IMR-90 (cell line): ENCODE data around the gene SIM2. TPM values are rescaled to one million over a fixed set of nuclear protein-coding genes. Genes with fewer than 3 reads are reported as not detected.

Experiments used
- ATAC-seq: fragments of 200-7000 bp; cut with Tn5 transposase; 2 replicates; pipeline ENCODE4 v1.9.1; 2020; ENCODE audit warnings: low read depth, mild to moderate bottlenecking, moderate library complexity
- BruUV-seq: library from RNA; stranded (reverse); fragments of 400-500 nt; replicated peaks from 2 replicates; lab custom pipeline; 2021; lab: Mats Ljungman, UMichigan
- CTCF ChIA-PET: fragments of 300-600 bp; formaldehyde crosslinking; extraction: SDS; loops from one replicate; lab custom pipeline; 2021; ENCODE audit warnings: antibody characterized with exemption; lab: Yijun Ruan, JAX
- POLR2A ChIA-PET: fragments of 300-600 bp; sonication (Branson Sonifier 250); formaldehyde crosslinking; loops from one replicate; lab custom pipeline; 2022; ENCODE audit warnings: antibody characterized with exemption; ENCODE audit not compliant: unreplicated experiment; lab: Charles Lee
- DNase-seq: peaks from one replicate; pipeline ENCODE4 v3.0.0; 2013
- H2AFZ ChIP-seq: replicated peaks from 2 replicates; pipeline ENCODE3; 2013; ENCODE audit warnings: low read length, mild to moderate bottlenecking; ENCODE audit not compliant: poor library complexity
- H2AK5ac ChIP-seq: 2 replicates; pipeline ENCODE4 v1.6.1; 2013; ENCODE audit warnings: low read depth, low read length, inconsistent platforms
- H2AK9ac ChIP-seq: replicated peaks from 2 replicates; pipeline ENCODE3; 2013; ENCODE audit warnings: mild to moderate bottlenecking, low read depth, low read length, moderate library complexity; ENCODE audit not compliant: poor library complexity
- H2BK120ac ChIP-seq: 2 replicates; pipeline ENCODE4 v1.6.1; 2013; ENCODE audit warnings: low read depth, low read length, inconsistent platforms
- H2BK15ac ChIP-seq: 3 replicates; pipeline ENCODE4 v1.6.1; 2013; ENCODE audit warnings: low read depth, low read length, inconsistent platforms
- H2BK20ac ChIP-seq: 2 replicates; pipeline ENCODE4 v1.6.1; 2013; ENCODE audit warnings: low read depth, mild to moderate bottlenecking, inconsistent platforms, low read length, moderate library complexity
- H2BK5ac ChIP-seq: 2 replicates; pipeline ENCODE4 v1.6.1; 2013; ENCODE audit warnings: mild to moderate bottlenecking, low read depth, low read length, inconsistent platforms; ENCODE audit not compliant: poor library complexity, severe bottlenecking
- H3K14ac ChIP-seq: replicated peaks from 2 replicates; pipeline ENCODE4 v1.6.1; 2013; ENCODE audit warnings: low read depth, low read length, inconsistent platforms
- H3K18ac ChIP-seq: 2 replicates; pipeline ENCODE4 v1.6.1; 2013; ENCODE audit warnings: low read depth, low read length, control low read depth
- H3K23ac ChIP-seq: 2 replicates; pipeline ENCODE4 v1.6.1; 2013; ENCODE audit warnings: low read depth, low read length, inconsistent platforms
- H3K27ac ChIP-seq: 2 replicates; pipeline ENCODE4 v1.5.1; 2013; ENCODE audit warnings: mild to moderate bottlenecking, control low read depth, low read length; ENCODE audit not compliant: insufficient read depth
- H3K27me3 ChIP-seq: 2 replicates; pipeline ENCODE4 v1.6.1; 2013; ENCODE audit warnings: low read length; ENCODE audit not compliant: control insufficient read depth, insufficient read depth
- H3K36me3 ChIP-seq: 2 replicates; pipeline ENCODE4 v1.6.1; 2013; ENCODE audit warnings: low read length, mixed read lengths; ENCODE audit not compliant: control insufficient read depth, insufficient read depth
- H3K4ac ChIP-seq: 2 replicates; pipeline ENCODE4 v1.6.1; 2013; ENCODE audit warnings: low read depth, low read length, inconsistent platforms
- H3K4me1 ChIP-seq: 2 replicates; pipeline ENCODE4 v1.6.1; 2013; ENCODE audit warnings: low read length, mixed read lengths; ENCODE audit not compliant: control insufficient read depth, insufficient read depth
- H3K4me2 ChIP-seq: 2 replicates; pipeline ENCODE4 v1.6.1; 2013; ENCODE audit warnings: low read depth, mild to moderate bottlenecking, control low read depth, low read length, moderate library complexity
- H3K4me3 ChIP-seq: 2 replicates; pipeline ENCODE4 v1.5.1; 2013; ENCODE audit warnings: low read depth, mild to moderate bottlenecking, control low read depth, low read length, moderate library complexity; ENCODE audit not compliant: insufficient read depth
- H3K56ac ChIP-seq: 2 replicates; pipeline ENCODE4 v1.6.1; 2013; ENCODE audit warnings: low read length, inconsistent platforms; ENCODE audit not compliant: insufficient read depth; ENCODE audit errors: extremely low read depth
- H3K79me1 ChIP-seq, 2 experiments: 2 replicates each; pipeline ENCODE4 v1.6.1; 2013; ENCODE audit warnings: low read length in 2 of 2, inconsistent platforms in 1 of 2, low read depth in 1 of 2
- H3K9ac ChIP-seq: 2 replicates; pipeline ENCODE4 v1.6.1; 2013; ENCODE audit warnings: low read depth, low read length, control low read depth
- H3K9me1 ChIP-seq: 2 replicates; pipeline ENCODE4 v1.6.1; 2013; ENCODE audit warnings: low read length, inconsistent platforms; ENCODE audit not compliant: insufficient read depth
- H3K9me3 ChIP-seq: 2 replicates; pipeline ENCODE4 v1.6.1; 2013; ENCODE audit warnings: low read length; ENCODE audit not compliant: control insufficient read depth, insufficient read depth
- H4K20me1 ChIP-seq: 2 replicates; pipeline ENCODE4 v1.6.1; 2013; ENCODE audit warnings: low read length, inconsistent platforms; ENCODE audit not compliant: insufficient read depth
- H4K5ac ChIP-seq: 2 replicates; pipeline ENCODE4 v1.6.1; 2013; ENCODE audit warnings: mild to moderate bottlenecking, low read depth, low read length, control low read depth
- H4K8ac ChIP-seq, 2 experiments: 2 replicates each; pipeline ENCODE4 v1.6.1; 2013; ENCODE audit warnings: low read depth in 2 of 2, low read length in 2 of 2, control low read depth in 1 of 2, inconsistent platforms in 1 of 2
- H4K91ac ChIP-seq: 2 replicates; pipeline ENCODE4 v1.6.1; 2013; ENCODE audit warnings: low read depth, low read length, inconsistent platforms; ENCODE audit not compliant: insufficient read depth
- BHLHE40 ChIP-seq: fragments of 150-350 bp; IDR thresholded peaks from 2 replicates; pipeline ENCODE4 v1.6.1; 2016; ENCODE audit warnings: mild to moderate bottlenecking, low read depth, low read length
- CEBPB ChIP-seq: IDR thresholded peaks from 2 replicates; pipeline ENCODE4 v1.6.1; 2012; ENCODE audit warnings: low read depth, low read length, improper control_type of control experiment
- CHD1 ChIP-seq: IDR thresholded peaks from 2 replicates; pipeline ENCODE4 v1.6.1; 2012; ENCODE audit warnings: low read depth, low read length, improper control_type of control experiment
- ELK1 ChIP-seq: fragments of 150-350 bp; IDR thresholded peaks from 2 replicates; pipeline ENCODE4 v1.6.1; 2016; ENCODE audit warnings: low read depth, mild to moderate bottlenecking, low read length, moderate library complexity, borderline replicate concordance
- FOS ChIP-seq: fragments of 150-350 bp; IDR thresholded peaks from 2 replicates; pipeline ENCODE4 v1.6.1; 2016; ENCODE audit warnings: low read depth, low read length
- MAFK ChIP-seq: IDR thresholded peaks from 2 replicates; pipeline ENCODE4 v1.6.1; 2012; ENCODE audit warnings: low read depth, low read length, improper control_type of control experiment
- MAZ ChIP-seq: IDR thresholded peaks from 2 replicates; pipeline ENCODE4 v1.6.1; 2012; ENCODE audit warnings: low read depth, mild to moderate bottlenecking, low read length, improper control_type of control experiment, moderate library complexity, borderline replicate concordance
- MXI1 ChIP-seq: IDR thresholded peaks from 2 replicates; pipeline ENCODE4 v1.6.1; 2012; ENCODE audit warnings: low read depth, mild to moderate bottlenecking, low read length, moderate library complexity, borderline replicate concordance
- NFE2L2 ChIP-seq: fragments of 150-350 bp; IDR thresholded peaks from 2 replicates; pipeline ENCODE4 v1.6.1; 2016; ENCODE audit warnings: low read depth, mild to moderate bottlenecking, low read length
- POLR2A ChIP-seq: IDR thresholded peaks from 2 replicates; pipeline ENCODE4 v1.6.1; 2012; ENCODE audit warnings: mild to moderate bottlenecking, low read depth, low read length
- RAD21 ChIP-seq: IDR thresholded peaks from 2 replicates; pipeline ENCODE4 v1.6.1; 2012; ENCODE audit warnings: low read length, improper control_type of control experiment
- RCOR1 ChIP-seq: IDR thresholded peaks from 2 replicates; pipeline ENCODE4 v1.6.1; 2012; ENCODE audit warnings: mild to moderate bottlenecking, low read length, improper control_type of control experiment; ENCODE audit not compliant: insufficient replicate concordance
- RFX5 ChIP-seq: IDR thresholded peaks from 2 replicates; pipeline ENCODE4 v1.8.0; 2012; ENCODE audit warnings: low read depth, mild to moderate bottlenecking, low read length, moderate library complexity
- SMC3 ChIP-seq: fragments of 150-350 bp; IDR thresholded peaks from 2 replicates; pipeline ENCODE4 v1.6.1; 2016; ENCODE audit warnings: low read depth, mild to moderate bottlenecking, antibody characterized with exemption, low read length, moderate library complexity
- WGBS, 2 experiments: methylation state at CpG; one replicate each; pipeline versions ENCODE4 v1.1.5 to v1.1.7; 2013; ENCODE audit warnings: missing lambda C conversion rate in 2 of 2; ENCODE audit not compliant: insufficient read length in 1 of 2; ENCODE audit errors: extremely low coverage in 2 of 2; 5-methylcytosine and 5-hydroxymethylcytosine counted together
- dilution Hi-C: fragments of 300-500 bp; cut with HindIII; formaldehyde crosslinking; loops from one replicate; pipeline ENCODE4 v1.14.3; 2018; ENCODE audit warnings: low sequenced_read_pairs; ENCODE audit not compliant: unreplicated experiment
- in situ Hi-C: fragments of 300-500 bp; cut with MboI; formaldehyde crosslinking; loops from 3 replicates; pipeline ENCODE4 v1.14.3; 2019; ENCODE audit warnings: low sequenced_read_pairs, inconsistent platforms, mixed read lengths
- intact Hi-C: fragments of 100-400 bp; cut with micrococcal nuclease; formaldehyde crosslinking; loops from 2 replicates; pipeline ENCODE4 v1.10.0; 2022
- polyA plus RNA-seq, 3 experiments: library from polyadenylated mRNA; depleted of rRNA; stranded (reverse); fragments of >200 nt; gene quantifications; 2 replicates each; pipeline ENCODE4 v1.2.3, GENCODE V29; 2012; ENCODE audit warnings: low replicate concordance in 1 of 3
- total RNA-seq: library from RNA; depleted of rRNA; stranded (reverse); fragments of >200 nt; gene quantifications from 2 replicates; pipeline ENCODE4 v1.2.3, GENCODE V29; 2012
- TF ChIP-seq, protein P1 (sequence below): conservative IDR thresholded peaks from 2 replicates; pipeline ENCODE4 v1.5.1; 2012; ENCODE audit warnings: mild to moderate bottlenecking, low read depth, low read length, improper control_type of control experiment
- TF ChIP-seq, protein P2 (sequence below): fragments of 150-350 bp; IDR thresholded peaks from 2 replicates; pipeline ENCODE4 v1.6.1; 2017; ENCODE audit warnings: mild to moderate bottlenecking, antibody characterized with exemption, low read length, low read depth

The SIM2 gene
- total and polyA plus RNA-seq, 2 of the 4 experiments (the other 2 are of a cell fraction), result 2.2 to 7.5 TPM

DNA sequence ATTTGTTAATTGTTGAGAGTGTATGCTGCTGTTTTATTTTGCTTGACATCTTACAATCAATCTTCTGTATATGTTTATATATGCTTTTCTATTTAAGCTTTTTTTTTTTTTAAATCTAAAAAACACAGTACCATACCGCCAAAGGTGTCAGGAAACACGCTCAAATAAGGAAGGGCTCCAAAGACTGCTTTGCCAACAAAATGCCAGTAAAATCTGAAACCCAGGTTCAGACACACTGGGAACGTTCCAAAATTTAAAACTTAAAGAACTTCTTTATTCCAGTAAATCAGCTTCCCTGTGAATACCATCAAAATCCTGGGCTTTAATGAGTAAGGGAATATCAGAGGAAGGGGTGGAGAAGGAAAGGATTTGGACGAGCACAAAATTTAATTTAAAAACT is 87.3 kb downstream of the SIM2 start:
- DNase-seq, result no peak
- Histone ChIP-seq H2BK15ac (0 out of 3 replicates have a peak overlapping the region, but pooled peaks have one; percentile 76), H3K9me1 (peaks cover 13% of the 10 kb centered on the region), H4K8ac (peak overlapping the region in 1 of 2 experiments; percentile 20; a peak in 1 of 4 replicates), H3K27ac (no peak overlapping the region), H2AFZ (no peak overlapping the region), H3K36me3 (no peaks in the 10 kb centered on the region), H3K14ac (peak overlapping the region; percentile 36; the same call in 1 of the 2 replicates), H4K5ac (no peak overlapping the region), H3K23ac (no peak overlapping the region), H3K9ac (no peak overlapping the region), H2AK9ac (no peak overlapping the region), H3K27me3 (no peaks in the 10 kb centered on the region), H2BK20ac (no peak overlapping the region), H3K79me1 (peaks cover 0 to 14% of the 10 kb centered on the region in 2 experiments; a peak in 2 of 4 replicates), H3K4ac (peak overlapping the region; percentile 58), H4K20me1 (peaks cover 5% of the 10 kb centered on the region; the same call in 1 of the 2 replicates), H3K4me3 (no peak overlapping the region), H3K4me1 (peaks cover 8% of the 10 kb centered on the region), H2BK120ac (no peak overlapping the region), H3K4me2 (no peak overlapping the region), H3K56ac (no peak overlapping the region), H3K18ac (no peak overlapping the region), H2AK5ac (no peak overlapping the region), H2BK5ac (no peak overlapping the region), H4K91ac (no peak overlapping the region; the same call in 1 of the 2 replicates), H3K9me3 (no peaks in the 10 kb centered on the region)
- ATAC-seq, result no peak
- ChIA-PET POLR2A (no interaction called here), CTCF (interaction anchor here (0.6 to 0.7 kb wide), 2 partner anchors 18 to 112 kb away, joined by 3 read pairs; no protein-coding TSS in a partner anchor)
- intact Hi-C loops (no loop called here), dilution Hi-C loops (no loop called here), in situ Hi-C loops (no loop called here)
- BruUV-seq, result no TSS peak
- TF ChIP-seq ELK1 (no peak), RFX5 (no peak), BHLHE40 (no peak), MAFK (no peak), NFE2L2 (no peak), RAD21 (no peak), SMC3 (no peak), CEBPB (no peak), MXI1 (no peak), POLR2A (no peak), MAZ (no peak), FOS (no peak), CHD1 (no peak), RCOR1 (no peak)
- TF ChIP-seq, protein P1, sequence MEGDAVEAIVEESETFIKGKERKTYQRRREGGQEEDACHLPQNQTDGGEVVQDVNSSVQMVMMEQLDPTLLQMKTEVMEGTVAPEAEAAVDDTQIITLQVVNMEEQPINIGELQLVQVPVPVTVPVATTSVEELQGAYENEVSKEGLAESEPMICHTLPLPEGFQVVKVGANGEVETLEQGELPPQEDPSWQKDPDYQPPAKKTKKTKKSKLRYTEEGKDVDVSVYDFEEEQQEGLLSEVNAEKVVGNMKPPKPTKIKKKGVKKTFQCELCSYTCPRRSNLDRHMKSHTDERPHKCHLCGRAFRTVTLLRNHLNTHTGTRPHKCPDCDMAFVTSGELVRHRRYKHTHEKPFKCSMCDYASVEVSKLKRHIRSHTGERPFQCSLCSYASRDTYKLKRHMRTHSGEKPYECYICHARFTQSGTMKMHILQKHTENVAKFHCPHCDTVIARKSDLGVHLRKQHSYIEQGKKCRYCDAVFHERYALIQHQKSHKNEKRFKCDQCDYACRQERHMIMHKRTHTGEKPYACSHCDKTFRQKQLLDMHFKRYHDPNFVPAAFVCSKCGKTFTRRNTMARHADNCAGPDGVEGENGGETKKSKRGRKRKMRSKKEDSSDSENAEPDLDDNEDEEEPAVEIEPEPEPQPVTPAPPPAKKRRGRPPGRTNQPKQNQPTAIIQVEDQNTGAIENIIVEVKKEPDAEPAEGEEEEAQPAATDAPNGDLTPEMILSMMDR, result no peak
- TF ChIP-seq, protein P2, sequence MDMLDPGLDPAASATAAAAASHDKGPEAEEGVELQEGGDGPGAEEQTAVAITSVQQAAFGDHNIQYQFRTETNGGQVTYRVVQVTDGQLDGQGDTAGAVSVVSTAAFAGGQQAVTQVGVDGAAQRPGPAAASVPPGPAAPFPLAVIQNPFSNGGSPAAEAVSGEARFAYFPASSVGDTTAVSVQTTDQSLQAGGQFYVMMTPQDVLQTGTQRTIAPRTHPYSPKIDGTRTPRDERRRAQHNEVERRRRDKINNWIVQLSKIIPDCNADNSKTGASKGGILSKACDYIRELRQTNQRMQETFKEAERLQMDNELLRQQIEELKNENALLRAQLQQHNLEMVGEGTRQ, result no peak
- no CpG with 5 or more reads among the region's 4 CpGs for WGBS, 2 experiments
